Osteocyte (in vitro differentiated cells): Measurements from ENCODE around the gene IBA57. TPM values are rescaled to one million over a fixed set of nuclear protein-coding genes. Genes with fewer than 3 reads are reported as not detected.

ENCODE experiments used
- DNase-seq: peaks from one replicate; pipeline ENCODE4 v3.0.0; 2021; ENCODE audit warnings: mixed read lengths; ENCODE audit not compliant: unreplicated experiment; ENCODE audit errors: extremely low spot score
- H3K27ac Mint-ChIP-seq: one replicate; pipeline ENCODE4 v1.8.0; 2021; ENCODE audit warnings: mild to moderate bottlenecking, mixed read lengths; ENCODE audit not compliant: unreplicated experiment
- H3K27me3 Mint-ChIP-seq: one replicate; pipeline ENCODE4 v1.8.0; 2021; ENCODE audit warnings: mixed read lengths; ENCODE audit not compliant: unreplicated experiment
- H3K36me3 Mint-ChIP-seq: one replicate; pipeline ENCODE4 v1.8.0; 2021; ENCODE audit warnings: mixed read lengths; ENCODE audit not compliant: unreplicated experiment
- H3K4me1 Mint-ChIP-seq: one replicate; pipeline ENCODE4 v1.8.0; 2021; ENCODE audit warnings: mixed read lengths; ENCODE audit not compliant: unreplicated experiment
- H3K4me3 Mint-ChIP-seq: one replicate; pipeline ENCODE4 v1.8.0; 2021; ENCODE audit warnings: mild to moderate bottlenecking, moderate library complexity, mixed read lengths; ENCODE audit not compliant: unreplicated experiment
- H3K9me3 Mint-ChIP-seq: one replicate; pipeline ENCODE4 v1.8.0; 2021; ENCODE audit warnings: mixed read lengths; ENCODE audit not compliant: unreplicated experiment
- total RNA-seq: library from RNA; stranded (reverse); gene quantifications from 2 replicates; pipeline ENCODE4 v1.2.1, GENCODE V29; 2021
- TF ChIP-seq, protein P1 (sequence below): fragments of 200-600 bp; sonication (generic); IDR thresholded peaks from 2 replicates; pipeline ENCODE4 v1.5.0; 2021; ENCODE audit warnings: antibody characterized with exemption, mild to moderate bottlenecking, moderate library complexity

IBA57 gene
- total RNA-seq, 1 donor from 2014 or later, result 8.1 TPM

DNA sequence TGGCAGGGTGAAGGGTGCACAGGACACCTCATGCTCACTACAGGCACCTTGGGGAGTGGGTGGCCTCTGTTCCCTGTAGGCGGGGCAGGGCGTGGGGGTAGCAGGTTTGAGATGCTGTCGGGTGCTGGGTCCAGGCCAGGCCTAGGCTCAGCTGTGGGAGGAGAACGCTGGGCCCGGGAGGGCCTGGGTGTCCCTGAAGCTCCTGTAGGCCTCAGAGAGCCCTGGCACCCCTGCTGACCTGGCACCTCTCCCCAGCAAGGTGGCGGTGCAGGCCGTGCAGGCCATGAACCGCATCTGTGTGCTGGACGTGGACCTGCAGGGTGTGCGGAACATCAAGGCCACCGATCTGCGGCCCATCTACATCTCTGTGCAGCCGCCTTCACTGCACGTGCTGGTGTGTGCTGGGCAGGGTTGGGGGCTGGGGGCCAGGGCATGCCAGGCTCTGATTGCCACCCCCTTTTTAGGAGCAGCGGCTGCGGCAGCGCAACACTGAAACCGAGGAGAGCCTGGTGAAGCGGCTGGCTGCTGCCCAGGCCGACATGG is 18.4 kb upstream of the IBA57 start:
- Mint-ChIP-seq H3K4me3 (no peak overlapping the region), H3K9me3 (no peaks in the 10 kb centered on the region), H3K27me3 (no peaks in the 10 kb centered on the region), H3K36me3 (no peaks in the 10 kb centered on the region), H3K4me1 (peaks cover 21% of the 10 kb centered on the region), H3K27ac (no peak overlapping the region)
- TF ChIP-seq, protein P1, sequence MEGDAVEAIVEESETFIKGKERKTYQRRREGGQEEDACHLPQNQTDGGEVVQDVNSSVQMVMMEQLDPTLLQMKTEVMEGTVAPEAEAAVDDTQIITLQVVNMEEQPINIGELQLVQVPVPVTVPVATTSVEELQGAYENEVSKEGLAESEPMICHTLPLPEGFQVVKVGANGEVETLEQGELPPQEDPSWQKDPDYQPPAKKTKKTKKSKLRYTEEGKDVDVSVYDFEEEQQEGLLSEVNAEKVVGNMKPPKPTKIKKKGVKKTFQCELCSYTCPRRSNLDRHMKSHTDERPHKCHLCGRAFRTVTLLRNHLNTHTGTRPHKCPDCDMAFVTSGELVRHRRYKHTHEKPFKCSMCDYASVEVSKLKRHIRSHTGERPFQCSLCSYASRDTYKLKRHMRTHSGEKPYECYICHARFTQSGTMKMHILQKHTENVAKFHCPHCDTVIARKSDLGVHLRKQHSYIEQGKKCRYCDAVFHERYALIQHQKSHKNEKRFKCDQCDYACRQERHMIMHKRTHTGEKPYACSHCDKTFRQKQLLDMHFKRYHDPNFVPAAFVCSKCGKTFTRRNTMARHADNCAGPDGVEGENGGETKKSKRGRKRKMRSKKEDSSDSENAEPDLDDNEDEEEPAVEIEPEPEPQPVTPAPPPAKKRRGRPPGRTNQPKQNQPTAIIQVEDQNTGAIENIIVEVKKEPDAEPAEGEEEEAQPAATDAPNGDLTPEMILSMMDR, result no peak
- DNase-seq, result peak; percentile 82

- H3K27me3 Mint-ChIP-seq, result no peaks in the 10 kb centered on the region
- H3K36me3 Mint-ChIP-seq, result no peaks in the 10 kb centered on the region
- DNase-seq, result no peak
- H3K27ac Mint-ChIP-seq, result no peak overlapping the region
- TF ChIP-seq, protein P1, result no peak
- peaks cover 16% of the 10 kb centered on the region for H3K4me1 Mint-ChIP-seq
- H3K9me3 Mint-ChIP-seq, result no peaks in the 10 kb centered on the region
- H3K4me3 Mint-ChIP-seq, result no peak overlapping the region
Observed at GRCh38 chr1:228147768-228148167, 17.8 kb upstream of the IBA57 start.

- H3K27ac Mint-ChIP-seq, result no peak overlapping the region
- no peaks in the 10 kb centered on the region for H3K27me3 Mint-ChIP-seq
- no peak overlapping the region for H3K4me3 Mint-ChIP-seq
- no peak for DNase-seq
- peaks cover 11% of the 10 kb centered on the region for H3K4me1 Mint-ChIP-seq
- TF ChIP-seq, protein P1, result no peak
- no peaks in the 10 kb centered on the region for H3K9me3 Mint-ChIP-seq
- H3K36me3 Mint-ChIP-seq, result no peaks in the 10 kb centered on the region
Observed at GRCh38 chr1:228148196-228148861, 17.3 kb upstream of the IBA57 start.

DNA sequence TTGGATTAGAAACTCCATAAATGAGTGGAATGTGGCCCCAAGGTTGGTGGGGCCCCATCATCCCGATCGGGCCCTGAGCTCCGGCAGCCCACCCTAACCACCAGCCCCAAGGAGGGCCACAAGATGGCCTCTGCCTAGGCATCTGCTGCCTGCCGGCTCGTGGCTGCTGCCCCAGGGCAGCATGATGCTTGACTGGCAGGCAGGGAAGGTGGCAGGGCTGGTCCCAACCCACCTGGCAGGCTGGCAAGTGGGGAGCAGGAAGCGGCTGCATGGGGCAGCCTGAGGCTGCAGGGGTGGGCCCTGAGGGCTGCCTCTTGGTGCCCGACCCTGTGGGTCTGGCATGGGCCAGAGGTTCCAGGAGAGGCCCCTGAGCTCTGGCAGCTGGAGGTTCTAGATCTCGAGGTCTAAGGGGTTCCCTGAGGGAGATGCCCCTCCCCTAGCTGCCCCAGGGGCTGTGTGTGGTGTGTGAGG is 16.6 kb upstream of the IBA57 start:
- Mint-ChIP-seq H3K27me3 (no peaks in the 10 kb centered on the region), H3K9me3 (no peaks in the 10 kb centered on the region), H3K4me3 (no peak overlapping the region), H3K4me1 (peaks cover 5% of the 10 kb centered on the region), H3K27ac (peak overlapping the region; percentile 41), H3K36me3 (no peaks in the 10 kb centered on the region)
- no peak for DNase-seq
- TF ChIP-seq, protein P1, result no peak

- Mint-ChIP-seq H3K27me3 (no peaks in the 10 kb centered on the region), H3K4me1 (peaks cover 3% of the 10 kb centered on the region), H3K4me3 (no peak within 1 kb of the TSS), H3K27ac (peak within 1 kb of the TSS; percentile 41), H3K9me3 (no peaks in the 10 kb centered on the region), H3K36me3 (no peaks in the 10 kb centered on the region)
- no peak for DNase-seq
- TF ChIP-seq, protein P1, result no peak
Observed at GRCh38 chr1:228149406-228150119, 16.0 kb upstream of the IBA57 start, which contains the start of gene GJC2. Gene GJC2 (plus strand): TSS chr1:228149930. CDS start chr1:228157759, 7,829 bp downstream.
